K562 (cell line): ENCODE measurements around the gene MS4A8. TPM values are rescaled to one million over a fixed set of nuclear protein-coding genes. Genes with fewer than 3 reads are reported as not detected.
A peak's percentile ranks its signal among the peaks of the same experiment; 100 is the strongest.

ENCODE experiments used
- HDAC2 ChIP-seq: fragments of 450-650 bp; IDR thresholded peaks from 2 replicates; pipeline ENCODE4 v1.6.1; 2016; ENCODE audit warnings: mild to moderate bottlenecking
- HDAC3 ChIP-seq: fragments of 450-650 bp; IDR thresholded peaks from 2 replicates; pipeline ENCODE4 v1.6.1; 2018; ENCODE audit warnings: borderline replicate concordance, mild to moderate bottlenecking, moderate library complexity; ENCODE audit not compliant: partially characterized antibody
- HMG20A ChIP-seq: fragments of 450-650 bp; formaldehyde crosslinking; conservative IDR thresholded peaks from 2 replicates; pipeline ENCODE4 v1.4.0; 2020; ENCODE audit warnings: mild to moderate bottlenecking, mixed read lengths
- L3MBTL2 ChIP-seq: fragments of 450-650 bp; IDR thresholded peaks from 2 replicates; pipeline ENCODE4 v1.6.1; 2016; ENCODE audit warnings: mild to moderate bottlenecking, moderate library complexity
- MCM7 ChIP-seq, 2 experiments: fragments of 450-650 bp; IDR thresholded peaks; 2 replicates each; pipeline ENCODE4 v1.6.1; 2016 to 2018
- MEF2D ChIP-seq: conservative IDR thresholded peaks from 2 replicates; pipeline ENCODE4 v1.6.1; 2016; ENCODE audit warnings: low read depth, missing genetic modification characterization, missing compliant biosample characterization
- PCBP1 ChIP-seq: fragments of 200-400 bp; formaldehyde crosslinking; IDR thresholded peaks from 2 replicates; pipeline ENCODE4 v1.6.1; 2018; ENCODE audit warnings: mild to moderate bottlenecking, low read depth, low read length; ENCODE audit not compliant: poor library complexity, severe bottlenecking
- RAD21 ChIP-seq, 2 experiments: fragments of 250-450 bp in 1 of 2; fragments of 450-650 bp in 1 of 2; sonication (Bioruptor Pico) in 1 of 2; formaldehyde crosslinking in 1 of 2; IDR thresholded peaks in 1 of 2; conservative IDR thresholded peaks in 1 of 2; 2 replicates each; pipeline versions ENCODE4 v1.4.0 to v1.8.0; 2020 to 2022; ENCODE audit warnings: mild to moderate bottlenecking in 2 of 2, moderate library complexity in 1 of 2
- polyA plus RNA-seq, 8 experiments: library from polyadenylated mRNA; depleted of rRNA in 4 of 8; stranded (reverse) in 5 of 8; unstranded in 3 of 8; fragments of >200 nt; fragmentation: Nextera tagmentation in 2 of 8; fragmentation: Illumina TruSeq in 1 of 8; extraction: Ambion mirVana in 2 of 8; extraction: Trizol in 1 of 8; gene quantifications; 2 replicates each; pipeline versions ENCODE4 v1.2.1 to v1.2.3, GENCODE V29; 2011 to 2014; ENCODE audit warnings: inconsistent platforms in 1 of 8, missing spikeins in 1 of 8
- total RNA-seq, 7 experiments: library from RNA; depleted of rRNA in 6 of 7; stranded (reverse); fragments of >200 nt in 6 of 7; fragmentation: Illumina TruSeq in 2 of 7; extraction: Trizol in 2 of 7; gene quantifications; 2 replicates each; pipeline versions ENCODE4 v1.2.1 to v1.2.3, GENCODE V29; 2011 to 2021; ENCODE audit warnings: low replicate concordance in 1 of 7
- TF ChIP-seq, protein P1 (sequence below): fragments of 250-450 bp; sonication (Bioruptor Pico); IDR thresholded peaks from 2 replicates; pipeline ENCODE4 v1.9.0; 2021; ENCODE audit warnings: mild to moderate bottlenecking, inconsistent platforms
- TF ChIP-seq, protein P2 (sequence below), 2 experiments: IDR thresholded peaks; 2 replicates each; pipeline ENCODE4 v1.6.1; 2011; ENCODE audit warnings: borderline replicate concordance in 1 of 2, control low read depth in 1 of 2, low read depth in 1 of 2, low read length in 1 of 2, mild to moderate bottlenecking in 1 of 2, mixed read lengths in 1 of 2, moderate library complexity in 1 of 2; ENCODE audit not compliant: insufficient read depth in 1 of 2, insufficient read length in 1 of 2, poor library complexity in 1 of 2, severe bottlenecking in 1 of 2; ENCODE audit errors: extremely low read depth in 1 of 2
- TF ChIP-seq, protein P3 (sequence below): sonication (generic); formaldehyde crosslinking; IDR thresholded peaks from 2 replicates; pipeline ENCODE4 v1.8.0; 2023; ENCODE audit warnings: mild to moderate bottlenecking, missing genetic modification reagents
- TF ChIP-seq, protein P4 (sequence below): fragments of 450-650 bp; IDR thresholded peaks from 2 replicates; pipeline ENCODE4 v1.6.1; 2016; ENCODE audit warnings: mild to moderate bottlenecking
- TF ChIP-seq, protein P5 (sequence below): fragments of 250-450 bp; sonication (Bioruptor Pico); IDR thresholded peaks from 2 replicates; pipeline ENCODE4 v1.8.0; 2021; ENCODE audit warnings: moderate library complexity, mild to moderate bottlenecking, inconsistent platforms

MS4A8 gene
- total and polyA plus RNA-seq, 9 of the 15 experiments (the other 6 are each of a cell fraction or from before 2014, with no cell fraction given), result not detected

DNA sequence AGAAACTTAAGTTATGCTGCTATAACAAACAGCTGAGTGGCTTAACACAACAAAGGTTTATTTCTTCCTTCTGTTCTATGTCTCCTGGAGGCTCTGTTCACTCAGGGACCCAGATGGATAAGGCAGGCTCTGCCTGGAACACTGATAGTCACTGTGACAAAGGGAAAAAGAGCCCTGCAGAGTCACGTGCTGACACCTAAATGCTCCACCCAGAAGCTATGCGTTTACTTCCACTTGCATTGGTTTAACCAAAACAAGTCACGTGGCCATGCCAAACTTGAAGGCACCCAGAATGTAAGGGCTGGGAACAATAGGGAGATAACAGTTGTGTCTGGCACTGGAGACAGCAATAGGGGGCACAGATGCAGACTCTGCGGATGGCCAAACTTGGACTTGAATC, 53.9 kb downstream of the MS4A8 start (continued):
- TF ChIP-seq, protein P1, sequence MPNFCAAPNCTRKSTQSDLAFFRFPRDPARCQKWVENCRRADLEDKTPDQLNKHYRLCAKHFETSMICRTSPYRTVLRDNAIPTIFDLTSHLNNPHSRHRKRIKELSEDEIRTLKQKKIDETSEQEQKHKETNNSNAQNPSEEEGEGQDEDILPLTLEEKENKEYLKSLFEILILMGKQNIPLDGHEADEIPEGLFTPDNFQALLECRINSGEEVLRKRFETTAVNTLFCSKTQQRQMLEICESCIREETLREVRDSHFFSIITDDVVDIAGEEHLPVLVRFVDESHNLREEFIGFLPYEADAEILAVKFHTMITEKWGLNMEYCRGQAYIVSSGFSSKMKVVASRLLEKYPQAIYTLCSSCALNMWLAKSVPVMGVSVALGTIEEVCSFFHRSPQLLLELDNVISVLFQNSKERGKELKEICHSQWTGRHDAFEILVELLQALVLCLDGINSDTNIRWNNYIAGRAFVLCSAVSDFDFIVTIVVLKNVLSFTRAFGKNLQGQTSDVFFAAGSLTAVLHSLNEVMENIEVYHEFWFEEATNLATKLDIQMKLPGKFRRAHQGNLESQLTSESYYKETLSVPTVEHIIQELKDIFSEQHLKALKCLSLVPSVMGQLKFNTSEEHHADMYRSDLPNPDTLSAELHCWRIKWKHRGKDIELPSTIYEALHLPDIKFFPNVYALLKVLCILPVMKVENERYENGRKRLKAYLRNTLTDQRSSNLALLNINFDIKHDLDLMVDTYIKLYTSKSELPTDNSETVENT (CRISPR knock-in tag), result no peak
- TF ChIP-seq, protein P2, sequence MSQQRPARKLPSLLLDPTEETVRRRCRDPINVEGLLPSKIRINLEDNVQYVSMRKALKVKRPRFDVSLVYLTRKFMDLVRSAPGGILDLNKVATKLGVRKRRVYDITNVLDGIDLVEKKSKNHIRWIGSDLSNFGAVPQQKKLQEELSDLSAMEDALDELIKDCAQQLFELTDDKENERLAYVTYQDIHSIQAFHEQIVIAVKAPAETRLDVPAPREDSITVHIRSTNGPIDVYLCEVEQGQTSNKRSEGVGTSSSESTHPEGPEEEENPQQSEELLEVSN (IDR thresholded peaks at IDR 0.05; ENCODE audit: borderline replicate concordance in 1 of 2, extremely low read depth in 1 of 2, insufficient read depth in 1 of 2, insufficient read length in 1 of 2, low read depth in 1 of 2, low read length in 1 of 2, poor library complexity in 1 of 2, severe bottlenecking in 1 of 2), result peak in 1 of 2 experiments; percentile 30
- TF ChIP-seq L3MBTL2 (peak; percentile 89), MCM7 (IDR thresholded peaks at IDR 0.05) (no peak), MEF2D (tag) (no peak), HDAC3 (no peak), PCBP1 (no peak), HMG20A (CRISPR knock-in tag) (no peak), RAD21 (CRISPR knock-in tag; conservative IDR thresholded peaks at IDR 0.05 in 1 of 2, IDR thresholded peaks at IDR 0.05 in 1 of 2) (no peak), HDAC2 (no peak)
- TF ChIP-seq, protein P3, sequence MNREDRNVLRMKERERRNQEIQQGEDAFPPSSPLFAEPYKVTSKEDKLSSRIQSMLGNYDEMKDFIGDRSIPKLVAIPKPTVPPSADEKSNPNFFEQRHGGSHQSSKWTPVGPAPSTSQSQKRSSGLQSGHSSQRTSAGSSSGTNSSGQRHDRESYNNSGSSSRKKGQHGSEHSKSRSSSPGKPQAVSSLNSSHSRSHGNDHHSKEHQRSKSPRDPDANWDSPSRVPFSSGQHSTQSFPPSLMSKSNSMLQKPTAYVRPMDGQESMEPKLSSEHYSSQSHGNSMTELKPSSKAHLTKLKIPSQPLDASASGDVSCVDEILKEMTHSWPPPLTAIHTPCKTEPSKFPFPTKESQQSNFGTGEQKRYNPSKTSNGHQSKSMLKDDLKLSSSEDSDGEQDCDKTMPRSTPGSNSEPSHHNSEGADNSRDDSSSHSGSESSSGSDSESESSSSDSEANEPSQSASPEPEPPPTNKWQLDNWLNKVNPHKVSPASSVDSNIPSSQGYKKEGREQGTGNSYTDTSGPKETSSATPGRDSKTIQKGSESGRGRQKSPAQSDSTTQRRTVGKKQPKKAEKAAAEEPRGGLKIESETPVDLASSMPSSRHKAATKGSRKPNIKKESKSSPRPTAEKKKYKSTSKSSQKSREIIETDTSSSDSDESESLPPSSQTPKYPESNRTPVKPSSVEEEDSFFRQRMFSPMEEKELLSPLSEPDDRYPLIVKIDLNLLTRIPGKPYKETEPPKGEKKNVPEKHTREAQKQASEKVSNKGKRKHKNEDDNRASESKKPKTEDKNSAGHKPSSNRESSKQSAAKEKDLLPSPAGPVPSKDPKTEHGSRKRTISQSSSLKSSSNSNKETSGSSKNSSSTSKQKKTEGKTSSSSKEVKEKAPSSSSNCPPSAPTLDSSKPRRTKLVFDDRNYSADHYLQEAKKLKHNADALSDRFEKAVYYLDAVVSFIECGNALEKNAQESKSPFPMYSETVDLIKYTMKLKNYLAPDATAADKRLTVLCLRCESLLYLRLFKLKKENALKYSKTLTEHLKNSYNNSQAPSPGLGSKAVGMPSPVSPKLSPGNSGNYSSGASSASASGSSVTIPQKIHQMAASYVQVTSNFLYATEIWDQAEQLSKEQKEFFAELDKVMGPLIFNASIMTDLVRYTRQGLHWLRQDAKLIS (CRISPR knock-in tag), result no peak
- TF ChIP-seq, protein P4, sequence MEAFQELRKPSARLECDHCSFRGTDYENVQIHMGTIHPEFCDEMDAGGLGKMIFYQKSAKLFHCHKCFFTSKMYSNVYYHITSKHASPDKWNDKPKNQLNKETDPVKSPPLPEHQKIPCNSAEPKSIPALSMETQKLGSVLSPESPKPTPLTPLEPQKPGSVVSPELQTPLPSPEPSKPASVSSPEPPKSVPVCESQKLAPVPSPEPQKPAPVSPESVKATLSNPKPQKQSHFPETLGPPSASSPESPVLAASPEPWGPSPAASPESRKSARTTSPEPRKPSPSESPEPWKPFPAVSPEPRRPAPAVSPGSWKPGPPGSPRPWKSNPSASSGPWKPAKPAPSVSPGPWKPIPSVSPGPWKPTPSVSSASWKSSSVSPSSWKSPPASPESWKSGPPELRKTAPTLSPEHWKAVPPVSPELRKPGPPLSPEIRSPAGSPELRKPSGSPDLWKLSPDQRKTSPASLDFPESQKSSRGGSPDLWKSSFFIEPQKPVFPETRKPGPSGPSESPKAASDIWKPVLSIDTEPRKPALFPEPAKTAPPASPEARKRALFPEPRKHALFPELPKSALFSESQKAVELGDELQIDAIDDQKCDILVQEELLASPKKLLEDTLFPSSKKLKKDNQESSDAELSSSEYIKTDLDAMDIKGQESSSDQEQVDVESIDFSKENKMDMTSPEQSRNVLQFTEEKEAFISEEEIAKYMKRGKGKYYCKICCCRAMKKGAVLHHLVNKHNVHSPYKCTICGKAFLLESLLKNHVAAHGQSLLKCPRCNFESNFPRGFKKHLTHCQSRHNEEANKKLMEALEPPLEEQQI, result no peak
- TF ChIP-seq, protein P5, sequence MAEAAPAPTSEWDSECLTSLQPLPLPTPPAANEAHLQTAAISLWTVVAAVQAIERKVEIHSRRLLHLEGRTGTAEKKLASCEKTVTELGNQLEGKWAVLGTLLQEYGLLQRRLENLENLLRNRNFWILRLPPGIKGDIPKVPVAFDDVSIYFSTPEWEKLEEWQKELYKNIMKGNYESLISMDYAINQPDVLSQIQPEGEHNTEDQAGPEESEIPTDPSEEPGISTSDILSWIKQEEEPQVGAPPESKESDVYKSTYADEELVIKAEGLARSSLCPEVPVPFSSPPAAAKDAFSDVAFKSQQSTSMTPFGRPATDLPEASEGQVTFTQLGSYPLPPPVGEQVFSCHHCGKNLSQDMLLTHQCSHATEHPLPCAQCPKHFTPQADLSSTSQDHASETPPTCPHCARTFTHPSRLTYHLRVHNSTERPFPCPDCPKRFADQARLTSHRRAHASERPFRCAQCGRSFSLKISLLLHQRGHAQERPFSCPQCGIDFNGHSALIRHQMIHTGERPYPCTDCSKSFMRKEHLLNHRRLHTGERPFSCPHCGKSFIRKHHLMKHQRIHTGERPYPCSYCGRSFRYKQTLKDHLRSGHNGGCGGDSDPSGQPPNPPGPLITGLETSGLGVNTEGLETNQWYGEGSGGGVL (CRISPR knock-in tag), result no peak
